ENCODE results near the gene NET1. TPM values are rescaled to one million over a fixed set of nuclear protein-coding genes. Genes with fewer than 3 reads are reported as not detected.

Gene NET1
- total RNA-seq, 1 donor from 2014 or later = 97.5 TPM

DNA sequence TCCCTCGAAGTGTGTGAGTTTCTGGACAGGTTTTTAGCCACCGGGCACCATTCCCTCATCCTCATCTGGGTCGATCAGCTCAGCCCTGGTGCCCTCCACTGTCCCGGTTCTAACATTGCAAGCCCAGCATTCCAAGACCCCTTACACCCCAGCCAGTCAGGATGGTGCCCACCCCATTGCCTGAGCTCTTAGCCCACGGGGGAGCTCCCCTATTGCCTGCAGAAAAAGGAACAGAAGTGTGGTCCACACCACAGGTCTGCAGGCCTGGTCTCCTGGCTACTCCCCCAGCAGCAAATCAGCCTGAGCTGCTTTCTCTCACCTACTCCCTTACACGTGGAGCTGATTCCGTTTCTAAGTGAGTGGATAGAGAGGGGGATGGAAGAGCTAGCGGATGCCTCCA is 82.3 kb downstream of the NET1 start:
- H3K4me3 Mint-ChIP-seq (ENCODE audit: low read depth) = no peak overlapping the region
- TF ChIP-seq, protein P1, sequence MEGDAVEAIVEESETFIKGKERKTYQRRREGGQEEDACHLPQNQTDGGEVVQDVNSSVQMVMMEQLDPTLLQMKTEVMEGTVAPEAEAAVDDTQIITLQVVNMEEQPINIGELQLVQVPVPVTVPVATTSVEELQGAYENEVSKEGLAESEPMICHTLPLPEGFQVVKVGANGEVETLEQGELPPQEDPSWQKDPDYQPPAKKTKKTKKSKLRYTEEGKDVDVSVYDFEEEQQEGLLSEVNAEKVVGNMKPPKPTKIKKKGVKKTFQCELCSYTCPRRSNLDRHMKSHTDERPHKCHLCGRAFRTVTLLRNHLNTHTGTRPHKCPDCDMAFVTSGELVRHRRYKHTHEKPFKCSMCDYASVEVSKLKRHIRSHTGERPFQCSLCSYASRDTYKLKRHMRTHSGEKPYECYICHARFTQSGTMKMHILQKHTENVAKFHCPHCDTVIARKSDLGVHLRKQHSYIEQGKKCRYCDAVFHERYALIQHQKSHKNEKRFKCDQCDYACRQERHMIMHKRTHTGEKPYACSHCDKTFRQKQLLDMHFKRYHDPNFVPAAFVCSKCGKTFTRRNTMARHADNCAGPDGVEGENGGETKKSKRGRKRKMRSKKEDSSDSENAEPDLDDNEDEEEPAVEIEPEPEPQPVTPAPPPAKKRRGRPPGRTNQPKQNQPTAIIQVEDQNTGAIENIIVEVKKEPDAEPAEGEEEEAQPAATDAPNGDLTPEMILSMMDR (IDR thresholded peaks at IDR 0.05; ENCODE audit: unreplicated experiment) = no peak
- H3K4me1 Mint-ChIP-seq (ENCODE audit: low read depth) = peaks cover 28% of the 10 kb centered on the region
- no peaks in the 10 kb centered on the region for H3K27me3 Mint-ChIP-seq
- H3K36me3 Mint-ChIP-seq (ENCODE audit: insufficient read depth) = peaks cover 2% of the 10 kb centered on the region
- no peak for DNase-seq (ENCODE audit: low spot score, unreplicated experiment)
- H3K27ac Mint-ChIP-seq = no peak overlapping the region
- H3K9me3 Mint-ChIP-seq (ENCODE audit: low read depth) = peaks cover 2% of the 10 kb centered on the region

DNA sequence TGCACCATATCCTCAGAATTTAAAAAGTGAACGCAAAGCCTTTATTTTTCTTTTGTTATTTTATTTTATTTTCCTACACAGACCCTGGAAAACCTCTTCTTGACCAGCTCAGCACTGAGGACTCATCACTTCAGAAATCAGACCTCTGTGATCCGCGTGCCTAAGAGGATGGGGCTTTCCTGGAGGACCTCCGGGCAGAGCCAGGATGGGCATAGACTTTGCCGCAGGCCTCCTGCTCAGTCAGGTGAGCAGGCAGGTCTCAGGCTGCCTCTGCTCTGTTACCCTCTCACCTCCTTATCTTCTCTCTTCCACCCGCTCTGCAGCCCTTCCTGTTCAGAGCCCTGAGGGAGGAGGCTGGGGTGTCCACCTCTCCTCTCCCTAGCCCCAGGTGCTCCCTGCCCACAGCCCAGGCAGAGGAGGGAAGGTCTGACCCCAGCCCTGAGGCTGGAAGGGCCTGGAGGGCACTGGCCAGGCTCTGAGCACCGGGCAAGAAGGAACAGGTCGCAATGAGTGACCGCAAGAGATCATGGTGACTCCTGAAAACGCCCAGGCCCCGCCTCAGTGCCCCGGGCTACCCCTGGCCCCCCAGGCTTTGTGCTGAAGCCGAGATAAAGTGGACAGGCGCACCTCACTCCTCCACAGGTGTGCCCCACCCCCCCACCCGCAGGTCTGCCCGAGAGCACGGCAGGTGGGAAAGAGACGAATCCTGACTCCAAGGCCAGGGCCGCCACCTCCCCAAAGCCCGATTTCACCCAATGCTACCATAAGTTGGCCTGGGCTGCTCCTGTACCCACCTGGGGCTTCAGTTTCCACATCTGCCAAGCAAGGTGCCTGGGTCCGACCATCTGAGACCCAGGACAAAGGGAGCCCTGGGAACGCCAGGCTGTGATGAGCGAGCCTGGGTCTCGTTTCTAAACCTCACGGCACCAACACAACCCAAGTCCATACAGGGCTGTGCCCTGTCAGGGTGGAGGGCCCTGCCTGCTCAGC is 84.2 kb downstream of the NET1 start:
- DNase-seq (ENCODE audit: low spot score, unreplicated experiment) = no peak
- no peak overlapping the region for H3K4me3 Mint-ChIP-seq (ENCODE audit: low read depth)
- peaks cover 2% of the 10 kb centered on the region for H3K9me3 Mint-ChIP-seq (ENCODE audit: low read depth)
- H3K36me3 Mint-ChIP-seq (ENCODE audit: insufficient read depth) = peaks cover 2% of the 10 kb centered on the region
- H3K4me1 Mint-ChIP-seq (ENCODE audit: low read depth) = peaks cover 33% of the 10 kb centered on the region
- no peak overlapping the region for H3K27ac Mint-ChIP-seq
- TF ChIP-seq, protein P1 (IDR thresholded peaks at IDR 0.05; ENCODE audit: unreplicated experiment) = no peak
- H3K27me3 Mint-ChIP-seq = peaks cover 10% of the 10 kb centered on the region

DNA sequence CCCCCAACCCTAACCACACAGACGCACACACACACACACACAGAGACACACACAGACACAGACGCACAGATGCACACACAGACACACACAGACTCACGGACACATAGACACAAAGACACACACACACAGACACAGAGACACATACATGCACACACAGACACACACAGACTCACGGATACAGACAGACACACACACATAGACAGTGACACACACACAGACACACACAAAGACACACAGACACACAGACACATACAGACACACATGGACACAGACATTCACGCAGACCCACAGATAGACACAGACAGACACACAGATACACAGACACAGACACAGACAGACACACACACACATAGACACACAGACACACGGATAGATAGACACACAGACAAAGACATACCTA is 84.9 kb downstream of the NET1 start:
- peaks cover 10% of the 10 kb centered on the region for H3K27me3 Mint-ChIP-seq

DNA sequence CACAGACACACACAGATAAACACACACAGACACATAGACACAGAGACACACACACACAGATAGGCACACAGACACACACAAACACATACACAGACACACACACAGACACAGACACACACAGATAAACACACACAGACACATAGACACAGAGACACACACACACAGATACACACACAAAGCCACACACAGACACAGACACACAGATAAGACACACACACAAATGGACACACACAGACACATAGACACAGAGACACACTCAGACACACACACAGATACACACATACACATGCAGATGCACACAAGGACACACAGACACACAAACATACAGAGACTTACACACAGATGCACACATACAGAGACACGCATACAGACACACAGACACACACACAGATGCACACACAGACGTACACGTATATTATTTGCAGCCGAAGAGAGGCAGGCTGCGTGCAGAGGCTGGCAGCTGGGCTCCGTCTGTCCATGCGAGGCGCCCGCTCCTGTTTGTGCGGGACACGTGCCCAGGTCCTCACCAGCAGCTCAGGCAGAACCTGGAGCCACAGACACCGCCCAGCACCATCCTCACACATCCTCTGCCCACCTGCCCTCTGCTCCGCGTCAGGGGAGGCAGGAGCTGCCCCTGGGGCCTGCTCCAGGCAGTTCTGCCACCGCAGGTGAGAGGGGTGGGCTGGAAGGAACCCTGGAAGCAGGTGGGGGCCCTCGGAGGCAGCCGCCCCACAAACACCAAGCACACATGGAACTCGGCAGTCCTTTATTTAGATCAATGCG is 85.8 kb downstream of the NET1 start:
- Mint-ChIP-seq H3K27me3 (peaks cover 10% of the 10 kb centered on the region), H3K4me1 (ENCODE audit: low read depth) (peaks cover 32% of the 10 kb centered on the region), H3K36me3 (ENCODE audit: insufficient read depth) (no peaks in the 10 kb centered on the region), H3K9me3 (ENCODE audit: low read depth) (no peaks in the 10 kb centered on the region), H3K4me3 (ENCODE audit: low read depth) (no peak overlapping the region), H3K27ac (no peak overlapping the region)
- DNase-seq (ENCODE audit: low spot score, unreplicated experiment) = no peak
- TF ChIP-seq, protein P1 (IDR thresholded peaks at IDR 0.05; ENCODE audit: unreplicated experiment) = no peak

More for the DNA sequence above, 84.9 kb downstream of the NET1 start:
- Mint-ChIP-seq H3K36me3 (ENCODE audit: insufficient read depth) (peaks cover 2% of the 10 kb centered on the region), H3K9me3 (ENCODE audit: low read depth) (peaks cover 2% of the 10 kb centered on the region), H3K4me1 (ENCODE audit: low read depth) (peaks cover 32% of the 10 kb centered on the region), H3K4me3 (ENCODE audit: low read depth) (no peak overlapping the region), H3K27ac (no peak overlapping the region)
- TF ChIP-seq, protein P1 (IDR thresholded peaks at IDR 0.05; ENCODE audit: unreplicated experiment) = no peak
- no peak for DNase-seq (ENCODE audit: low spot score, unreplicated experiment)

DNA sequence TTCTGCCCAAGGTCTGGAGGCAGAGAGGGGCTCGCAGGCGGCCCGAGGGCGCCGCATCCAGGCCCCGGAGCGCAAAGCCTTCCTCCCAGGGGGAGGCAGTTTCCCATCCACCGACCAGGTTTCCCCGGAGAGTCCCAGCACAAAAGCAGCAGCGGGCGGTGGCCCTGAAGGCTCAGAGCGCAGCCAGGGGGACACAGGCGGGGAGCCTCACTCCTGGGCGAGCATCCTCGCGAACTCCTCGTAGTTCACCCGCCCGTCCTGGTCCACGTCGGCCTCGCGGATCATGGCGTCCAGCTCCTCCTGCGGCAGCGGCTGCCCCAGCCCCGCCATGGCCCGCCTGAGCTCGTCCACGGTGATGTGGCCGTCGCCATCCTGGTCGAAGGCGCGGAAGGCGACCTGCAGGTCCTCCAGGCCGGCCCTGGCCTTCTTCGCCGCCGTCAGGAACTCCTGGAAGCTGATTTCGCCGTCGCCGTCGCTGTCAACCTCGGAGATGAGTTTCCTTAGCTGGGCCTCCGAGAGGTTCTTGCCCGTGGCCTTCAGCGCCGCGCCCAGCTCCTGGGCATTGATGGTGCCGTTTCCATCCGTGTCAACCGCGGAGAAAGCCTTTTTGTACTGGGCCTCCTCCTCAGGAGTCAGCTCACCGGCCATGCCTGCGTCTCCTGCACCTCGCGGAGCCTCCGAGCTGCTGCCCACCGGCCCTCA is 86.6 kb downstream of the NET1 start:
- no peaks in the 10 kb centered on the region for H3K36me3 Mint-ChIP-seq (ENCODE audit: insufficient read depth)
- TF ChIP-seq, protein P1 (IDR thresholded peaks at IDR 0.05; ENCODE audit: unreplicated experiment) = no peak
- H3K4me1 Mint-ChIP-seq (ENCODE audit: low read depth) = peaks cover 34% of the 10 kb centered on the region
- no peak overlapping the region for H3K4me3 Mint-ChIP-seq (ENCODE audit: low read depth)
- H3K27ac Mint-ChIP-seq = no peak overlapping the region
- H3K9me3 Mint-ChIP-seq (ENCODE audit: low read depth) = no peaks in the 10 kb centered on the region
- H3K27me3 Mint-ChIP-seq = peaks cover 10% of the 10 kb centered on the region
- DNase-seq (ENCODE audit: low spot score, unreplicated experiment) = no peak

Measured in progenitor cell of endocrine pancreas (in vitro differentiated cells).